GM21529 (cell line): ENCODE results near the gene NRG2.

Experiments used
- ATAC-seq: cut with Tn5 transposase; IDR thresholded peaks from one replicate; pipeline ENCODE4 v1.9.1; 2021; ENCODE audit not compliant: unreplicated experiment

NRG2 gene

GRCh38 chr5:139885172-139885856 lies 157.8 kb downstream of the NRG2 start:
- no peak for ATAC-seq

- no peak for ATAC-seq
Measured at GRCh38 chr5:139884734-139885133, 158.4 kb downstream of the NRG2 start.

DNA sequence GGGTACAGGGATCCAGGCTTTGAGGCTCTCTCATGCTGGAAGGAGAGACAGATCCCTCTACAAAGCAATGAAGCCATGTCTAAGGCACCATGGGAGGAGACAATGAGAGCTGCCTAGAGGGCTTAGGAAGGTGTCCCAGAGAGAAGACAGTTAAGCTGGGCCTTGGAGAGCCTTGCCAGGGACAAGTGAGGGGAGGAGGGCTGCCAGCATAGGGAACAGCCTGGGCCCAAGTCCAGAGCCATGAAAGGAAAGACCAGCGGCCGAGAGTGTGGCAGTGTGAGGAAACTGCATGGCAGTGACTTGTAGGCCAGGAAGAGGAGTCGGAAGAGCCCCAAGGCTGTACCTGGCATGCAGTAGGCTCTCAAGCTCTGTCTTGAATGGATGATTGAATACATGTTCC lies 159.0 kb downstream of the NRG2 start:
- ATAC-seq, result no peak

- ATAC-seq, result no peak
Measured at GRCh38 chr5:139882961-139883539, 160.0 kb downstream of the NRG2 start.

DNA sequence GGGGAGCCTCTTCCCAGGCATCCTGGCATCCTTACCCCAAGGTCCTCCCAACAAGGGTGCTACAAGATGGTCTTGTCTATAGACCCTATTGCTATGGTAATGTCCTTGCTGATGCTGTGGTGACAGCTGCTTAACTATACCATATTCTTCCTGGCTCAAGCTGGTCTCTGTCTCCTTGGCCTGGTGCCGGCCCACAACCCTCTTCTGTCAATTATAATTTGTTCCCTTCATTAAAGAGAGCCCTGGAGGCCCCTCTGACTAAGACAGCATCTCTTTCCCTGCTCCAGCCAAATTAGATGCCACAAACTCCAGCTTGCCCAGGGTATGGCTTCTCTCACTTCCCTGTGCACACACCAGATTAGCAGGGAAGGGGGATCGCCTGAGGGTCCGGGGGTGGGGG lies 160.8 kb downstream of the NRG2 start:
- ATAC-seq, result no peak

DNA sequence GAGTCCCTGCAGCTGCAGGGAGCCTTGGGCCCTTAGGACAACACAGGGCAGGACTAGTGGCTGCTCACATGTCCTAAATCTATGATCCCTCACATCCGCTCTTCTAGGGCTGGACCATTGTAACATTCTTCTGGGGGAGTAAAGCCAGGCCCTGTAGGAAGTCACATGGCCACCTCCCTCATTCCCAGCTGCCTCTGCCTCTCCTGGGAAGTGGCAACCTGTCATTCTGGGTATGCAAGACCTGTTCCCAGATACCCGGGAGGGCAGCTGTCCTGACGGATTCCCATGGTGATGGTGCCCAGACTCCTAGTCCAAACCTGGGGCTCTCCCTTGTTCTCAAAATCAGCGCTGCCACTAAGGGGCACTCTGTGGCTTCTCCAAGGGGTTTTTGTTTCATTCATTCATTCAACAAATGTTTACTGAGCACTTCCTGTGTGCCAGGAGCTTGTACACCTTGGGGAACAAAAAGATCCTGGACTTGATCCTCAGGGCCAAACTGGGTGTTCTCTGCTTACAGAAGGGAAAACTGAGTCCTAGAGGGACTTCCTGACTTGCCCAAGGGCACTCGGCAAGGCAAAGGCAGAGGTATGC lies 161.9 kb downstream of the NRG2 start:
- ATAC-seq, result no peak

DNA sequence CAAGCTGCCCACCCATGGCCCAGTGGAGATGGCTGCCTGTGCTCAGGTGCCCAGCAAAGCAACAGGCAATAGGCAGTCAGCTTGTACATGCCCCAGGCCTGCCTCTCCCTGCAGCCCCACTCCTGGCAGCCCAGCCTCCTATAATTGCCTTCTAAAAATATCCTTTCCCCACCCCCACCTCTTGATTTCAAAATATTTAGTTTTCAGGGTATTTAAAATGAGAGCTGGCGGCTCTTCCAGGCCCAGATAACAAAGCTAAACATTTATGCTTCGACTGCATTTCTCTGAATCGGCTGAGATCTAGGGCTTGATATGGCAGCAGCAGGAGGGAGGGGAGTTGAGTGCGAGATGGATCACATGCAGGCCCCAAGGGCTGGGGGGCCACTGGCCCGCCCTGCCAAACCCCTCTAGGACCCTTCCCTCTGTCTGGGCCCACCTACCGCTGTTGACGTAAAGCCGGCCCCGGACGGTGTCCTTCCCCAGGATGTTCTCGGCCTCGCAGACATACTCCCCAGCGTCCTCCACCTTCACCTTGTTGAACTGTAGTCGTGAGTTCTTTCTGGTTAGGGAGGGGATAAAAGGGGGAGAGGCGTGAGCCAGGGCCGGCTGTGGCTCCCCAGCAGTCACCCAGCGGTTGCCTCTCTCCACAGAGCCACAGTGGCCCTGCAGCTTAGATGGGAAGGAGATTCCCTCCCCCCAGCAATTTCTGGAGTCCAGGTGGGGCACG lies 162.5 kb downstream of the NRG2 start:
- ATAC-seq, result no peak

- ATAC-seq, result no peak
Measured at GRCh38 chr5:139878093-139878492, 165.0 kb downstream of the NRG2 start.

DNA sequence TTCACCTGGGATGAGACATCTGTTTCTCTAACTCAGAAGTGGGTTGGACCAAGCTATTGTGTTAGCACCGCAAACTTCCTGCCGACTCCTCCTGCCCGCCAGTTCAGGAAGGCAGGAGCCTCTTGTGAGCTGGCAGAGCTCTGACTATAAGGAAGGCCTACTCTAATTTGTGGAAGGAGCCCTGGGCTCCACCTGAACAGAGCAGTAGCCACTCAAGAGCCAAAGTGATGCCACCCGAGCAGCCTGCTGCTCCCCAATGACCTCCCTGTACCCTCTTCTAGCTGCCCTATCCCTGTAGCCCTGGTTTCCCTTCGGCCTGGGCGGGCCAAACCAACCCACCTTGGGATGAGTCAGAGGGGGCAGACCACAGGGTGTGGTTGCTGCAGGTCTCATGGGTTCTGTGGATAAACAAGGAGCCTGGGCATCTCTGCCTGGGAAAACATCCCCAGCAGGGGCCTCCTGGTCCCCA lies 165.9 kb downstream of the NRG2 start:
- no peak for ATAC-seq

DNA sequence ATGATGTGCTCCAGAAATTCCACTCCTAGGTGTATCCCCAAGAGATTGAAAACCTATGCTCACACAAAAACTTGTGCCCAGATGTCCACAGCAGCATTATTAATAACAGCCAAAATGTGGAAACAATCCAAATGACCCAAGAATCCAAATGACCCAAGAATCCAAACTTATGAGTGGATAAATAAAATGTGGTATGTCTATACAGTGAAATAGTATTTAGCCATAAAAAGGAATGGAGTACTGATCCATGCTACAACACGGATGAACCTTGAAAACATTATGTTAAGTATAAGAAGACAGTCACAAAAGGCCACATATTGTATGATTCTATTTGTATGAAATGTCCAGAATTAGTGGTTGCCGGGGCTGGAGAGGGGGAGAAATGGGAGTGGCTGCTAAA lies 167.1 kb downstream of the NRG2 start:
- no peak for ATAC-seq

- ATAC-seq, result no peak
Measured at GRCh38 chr5:139872851-139873794, 170.0 kb downstream of the NRG2 start.

- no peak for ATAC-seq
Measured at GRCh38 chr5:139872052-139872766, 170.9 kb downstream of the NRG2 start.

- no peak for ATAC-seq
Measured at GRCh38 chr5:139871614-139872013, 171.5 kb downstream of the NRG2 start.

DNA sequence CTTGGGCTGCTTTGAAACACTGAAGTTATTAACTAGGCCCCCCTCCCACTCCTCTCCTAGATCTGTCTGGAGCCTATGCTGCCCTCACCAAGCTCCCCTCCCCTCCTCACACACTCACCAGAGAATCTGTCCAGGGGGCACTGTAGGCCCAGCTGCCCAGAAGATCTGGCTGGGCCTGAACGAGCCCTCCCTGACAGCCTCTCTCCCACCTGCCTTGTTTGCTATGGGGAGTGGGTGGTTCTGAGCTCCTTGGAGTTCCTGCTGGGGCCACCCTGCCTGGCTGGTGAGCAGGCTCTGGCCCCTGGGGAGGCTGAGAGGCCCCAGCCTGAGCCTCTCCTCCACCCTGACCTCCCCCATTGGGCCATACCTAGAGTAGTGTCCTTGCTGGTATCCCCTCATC lies 172.4 kb downstream of the NRG2 start:
- no peak for ATAC-seq

DNA sequence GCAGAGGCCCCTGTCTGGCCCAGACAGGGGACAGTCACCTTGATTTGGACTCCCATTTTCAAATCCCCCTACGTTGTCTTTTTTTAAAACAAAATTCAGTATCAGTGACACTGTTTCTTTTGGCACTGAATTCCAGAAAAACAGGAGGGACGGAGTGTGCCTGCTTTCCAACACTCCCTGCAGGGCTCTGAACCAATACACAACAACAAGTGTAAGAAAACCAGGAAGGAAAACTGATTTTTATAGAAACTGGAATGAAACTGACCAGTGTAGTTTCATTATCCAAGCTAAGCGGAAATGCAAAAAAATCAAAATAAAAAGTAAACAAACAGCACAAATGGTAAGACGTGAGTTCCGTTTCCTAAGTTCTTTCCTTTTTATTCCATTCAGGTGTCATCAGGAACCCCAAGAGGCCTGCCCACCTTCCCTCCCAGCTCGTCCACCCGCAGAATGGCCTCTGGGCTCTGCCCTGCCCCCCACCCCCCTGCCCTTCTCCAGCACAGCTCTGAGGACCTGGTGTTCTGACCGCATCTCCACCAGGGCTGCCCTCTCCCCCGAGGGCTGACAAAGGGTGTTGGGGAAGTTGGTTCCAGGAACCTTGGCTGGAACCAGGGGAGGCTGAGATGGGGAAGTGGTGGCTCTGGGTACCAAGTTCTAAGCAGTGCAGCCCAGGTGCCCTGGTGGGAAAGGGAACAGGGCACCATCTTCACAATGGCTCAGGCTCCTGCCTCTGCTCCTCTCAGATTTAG lies 173.9 kb downstream of the NRG2 start:
- ATAC-seq, result no peak

DNA sequence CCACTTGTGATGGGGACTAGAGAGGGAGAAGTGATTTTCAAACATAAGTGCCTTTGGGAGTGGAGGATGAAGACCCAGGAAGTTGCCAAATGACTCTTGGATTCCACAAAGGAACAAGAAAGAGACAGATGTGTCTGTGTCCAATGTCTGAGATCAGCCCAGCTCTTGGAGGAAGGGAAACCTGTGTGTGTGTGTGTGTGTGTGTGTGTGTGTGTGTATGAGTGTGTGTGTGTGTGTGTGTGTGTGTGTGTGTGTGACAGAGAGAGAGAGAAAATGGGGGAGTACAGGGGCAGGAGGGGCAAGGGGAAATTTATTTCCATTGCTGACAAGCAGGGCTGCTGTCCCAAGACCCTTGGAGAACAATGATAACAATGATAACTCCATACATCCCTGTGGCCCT lies 175.5 kb downstream of the NRG2 start:
- no peak for ATAC-seq

- ATAC-seq, result no peak
Measured at GRCh38 chr5:139867109-139867508, 176.0 kb downstream of the NRG2 start.

DNA sequence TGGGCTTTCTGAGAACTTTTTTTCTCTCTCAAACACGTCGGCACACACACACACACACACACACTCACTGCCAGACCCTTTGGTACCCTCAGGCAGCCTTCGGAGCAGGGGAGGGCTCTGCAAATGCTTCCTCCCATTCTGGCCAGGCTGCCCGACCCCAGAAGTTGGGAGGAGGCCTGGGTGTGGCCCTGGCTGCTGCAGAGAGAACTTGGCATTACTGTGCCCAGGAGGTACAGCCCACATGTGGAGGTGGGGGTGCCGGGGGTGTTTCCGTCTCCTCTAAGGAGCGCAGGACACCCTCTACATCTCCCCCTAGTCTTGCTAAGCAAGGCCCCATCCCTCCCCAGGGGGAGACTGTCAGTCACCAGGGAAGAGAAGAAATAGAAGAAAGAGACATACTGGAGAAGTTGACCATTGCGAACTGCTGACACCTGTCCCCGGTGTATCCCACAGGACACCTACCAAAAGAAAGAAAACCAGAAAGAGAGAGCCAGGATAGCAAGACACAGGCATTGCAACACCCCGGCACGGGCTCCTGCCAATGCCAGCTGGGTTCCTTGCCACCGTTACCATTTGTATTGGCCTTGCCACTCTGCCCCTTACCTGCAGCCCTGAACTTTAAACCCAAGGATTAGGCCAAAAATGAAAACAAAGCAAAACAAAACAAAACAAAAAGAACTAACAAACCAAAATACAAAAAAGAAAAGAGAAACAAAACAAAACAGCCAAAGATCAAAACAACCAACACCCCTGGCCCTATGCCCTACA lies 178.2 kb downstream of the NRG2 start:
- ATAC-seq, result no peak
